ENCODE results near the gene JMJD1C.
A peak's percentile ranks its signal among the peaks of the same experiment; 100 is the strongest.

DNA sequence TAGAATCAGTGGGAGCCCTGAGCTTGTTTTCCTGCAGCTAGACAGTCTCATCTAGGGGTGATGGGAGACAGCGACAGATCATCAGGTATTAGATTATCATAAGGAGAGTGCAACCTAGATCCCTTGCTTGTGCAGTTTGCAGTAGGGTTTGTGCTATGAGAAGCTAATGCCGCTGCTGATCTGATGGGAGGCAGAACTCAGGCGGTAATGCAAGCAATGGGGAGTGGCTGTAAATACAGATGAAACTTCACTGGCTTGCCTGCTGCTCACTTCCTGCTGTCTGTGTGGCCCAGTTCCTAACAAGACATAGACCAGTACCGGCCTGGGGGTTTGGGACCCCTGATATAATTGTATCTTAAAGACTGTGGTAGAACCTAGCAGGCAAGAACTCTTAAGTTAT lies 315.0 kb downstream of the JMJD1C start:
- TF ChIP-seq, protein P1, sequence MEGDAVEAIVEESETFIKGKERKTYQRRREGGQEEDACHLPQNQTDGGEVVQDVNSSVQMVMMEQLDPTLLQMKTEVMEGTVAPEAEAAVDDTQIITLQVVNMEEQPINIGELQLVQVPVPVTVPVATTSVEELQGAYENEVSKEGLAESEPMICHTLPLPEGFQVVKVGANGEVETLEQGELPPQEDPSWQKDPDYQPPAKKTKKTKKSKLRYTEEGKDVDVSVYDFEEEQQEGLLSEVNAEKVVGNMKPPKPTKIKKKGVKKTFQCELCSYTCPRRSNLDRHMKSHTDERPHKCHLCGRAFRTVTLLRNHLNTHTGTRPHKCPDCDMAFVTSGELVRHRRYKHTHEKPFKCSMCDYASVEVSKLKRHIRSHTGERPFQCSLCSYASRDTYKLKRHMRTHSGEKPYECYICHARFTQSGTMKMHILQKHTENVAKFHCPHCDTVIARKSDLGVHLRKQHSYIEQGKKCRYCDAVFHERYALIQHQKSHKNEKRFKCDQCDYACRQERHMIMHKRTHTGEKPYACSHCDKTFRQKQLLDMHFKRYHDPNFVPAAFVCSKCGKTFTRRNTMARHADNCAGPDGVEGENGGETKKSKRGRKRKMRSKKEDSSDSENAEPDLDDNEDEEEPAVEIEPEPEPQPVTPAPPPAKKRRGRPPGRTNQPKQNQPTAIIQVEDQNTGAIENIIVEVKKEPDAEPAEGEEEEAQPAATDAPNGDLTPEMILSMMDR (tag by site-specific recombination; IDR thresholded peaks at IDR 0.05), result no peak
- TF ChIP-seq ZNF621 (tag by site-specific recombination; IDR thresholded peaks at IDR 0.05), result no peak
- no peak for TF ChIP-seq MEIS1 (CRISPR knock-in tag; IDR thresholded peaks at IDR 0.05; ENCODE audit: borderline replicate concordance)
- no peak for TF ChIP-seq ZNF416 (tag by site-specific recombination; IDR thresholded peaks at IDR 0.05)
- TF ChIP-seq YY1 (tag by site-specific recombination; IDR thresholded peaks at IDR 0.05), result no peak
- TF ChIP-seq ZNF610 (tag by site-specific recombination; IDR thresholded peaks at IDR 0.05; ENCODE audit: borderline replicate concordance), result peak; percentile 98

Measured in HEK293 (cell line).